ENCODE measurements around the gene PRAMEF12. TPM values are rescaled to one million over a fixed set of nuclear protein-coding genes. Genes with fewer than 3 reads are reported as not detected.

PRAMEF12 gene
- total and polyA plus RNA-seq, 10 of the 15 experiments (the other 5 are each of a cell fraction or from before 2014, with no cell fraction given): not detected

- no peak for TF ChIP-seq CUX1 (IDR thresholded peaks at IDR 0.05; ENCODE audit: insufficient replicate concordance, low read depth, low read length)
- no peak for TF ChIP-seq SPI1 (IDR thresholded peaks at IDR 0.05; ENCODE audit: borderline replicate concordance, insufficient read depth, low read depth, low read length)
- TF ChIP-seq RBBP5 (conservative IDR thresholded peaks at IDR 0.05): no peak
- TF ChIP-seq ZNF274 (IDR thresholded peaks at IDR 0.05; ENCODE audit: insufficient read depth, insufficient read length): no peak
Observed at GRCh38 chr1:12756273-12756672, 17.3 kb upstream of the PRAMEF12 start (continued).

DNA sequence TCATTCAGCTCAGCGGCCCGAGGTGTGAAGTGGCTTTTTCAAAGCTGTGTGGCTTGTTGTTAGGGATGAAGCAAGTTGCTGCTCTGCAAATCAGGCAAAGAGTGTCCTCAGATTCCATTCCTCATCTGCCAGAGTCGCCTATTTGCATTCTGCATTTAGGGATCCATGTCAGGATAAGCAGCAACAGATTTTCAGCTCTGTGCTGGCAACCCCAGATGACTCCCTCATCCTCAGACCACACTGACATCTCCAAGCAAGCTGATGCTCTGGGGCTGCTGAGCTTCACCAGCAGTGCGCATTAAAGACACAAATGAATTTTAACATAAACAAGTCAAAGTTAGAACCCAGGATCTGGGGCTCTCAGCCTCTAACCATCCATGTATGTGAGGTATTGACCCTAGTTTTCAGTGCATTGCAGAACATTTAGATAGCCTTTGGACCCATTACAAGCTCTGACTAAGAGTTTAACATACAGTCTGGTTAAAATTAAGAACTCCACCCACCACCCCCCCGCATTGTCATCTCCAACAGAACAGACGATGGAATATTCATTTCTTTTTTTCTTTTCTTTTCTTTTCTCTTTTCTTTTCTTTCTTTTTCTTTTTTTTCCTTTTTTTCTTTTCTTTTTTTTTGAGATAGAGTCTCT lies 16.6 kb upstream of the PRAMEF12 start:
- BruUV-seq (replicated peaks): no TSS peak
- ChIA-PET CTCF (no interaction called here), RAD21 (ENCODE audit: unreplicated experiment) (no interaction called here), POLR2A (no interaction called here), SMC1A (ENCODE audit: uncharacterized antibody, unreplicated experiment) (no interaction called here)
- intact Hi-C loops (cut with micrococcal nuclease; ENCODE audit: unreplicated experiment) (no loop called here), in situ Hi-C loops (cut with MboI) (no loop called here)
- Histone ChIP-seq H3K4me2 (ENCODE audit: control insufficient read depth, insufficient read depth) (no peak overlapping the region), H4K20me1 (ENCODE audit: control insufficient read depth, insufficient read depth) (no peaks in the 10 kb centered on the region), H3K9me3 (replicated peaks; ENCODE audit: control insufficient read depth, insufficient read depth, low read length) (no peaks in the 10 kb centered on the region), H3K4me3 (no peak overlapping the region), H3K9ac (ENCODE audit: control insufficient read depth, insufficient read depth, low read length) (no peak overlapping the region), H3K36me3 (ENCODE audit: control insufficient read depth in 2 of 2, insufficient read depth in 2 of 2, low read length in 1 of 2) (no peaks in the 10 kb centered on the region), H3K79me2 (ENCODE audit: control insufficient read depth, insufficient read depth, low read length) (no peaks in the 10 kb centered on the region), H3K27ac (ENCODE audit: control insufficient read depth, insufficient read depth) (no peak overlapping the region), H2AFZ (ENCODE audit: control insufficient read depth, low read depth, low read length) (no peak overlapping the region), H3K4me1 (ENCODE audit: control insufficient read depth, insufficient read depth, low read length) (no peaks in the 10 kb centered on the region), H3K27me3 (replicated peaks in 1 of 2; ENCODE audit: control insufficient read depth in 2 of 2, insufficient read depth in 2 of 2, low read length in 1 of 2) (peaks cover 1 to 3% of the 10 kb centered on the region in 2 experiments; a peak in 3 of 4 replicates)
- FAIRE-seq: no peak
- 34% methylated on average over 6 of the region's 6 CpGs for WGBS (ENCODE audit: insufficient coverage, insufficient replicate concordance, low lambda C conversion rate, missing lambda C conversion rate)
- DNase-seq (ENCODE audit: low read depth, low spot score): no peak
- no peak for ATAC-seq
- TF ChIP-seq TBL1XR1 (IDR thresholded peaks at IDR 0.05; ENCODE audit: low read depth, low read length) (no peak), RELB (IDR thresholded peaks at IDR 0.05; ENCODE audit: low read depth) (no peak), WRNIP1 (IDR thresholded peaks at IDR 0.05; ENCODE audit: borderline replicate concordance, low read depth, low read length) (no peak), SUZ12 (IDR thresholded peaks at IDR 0.05; ENCODE audit: unreplicated experiment) (no peak), SPI1 (IDR thresholded peaks at IDR 0.05; ENCODE audit: borderline replicate concordance, insufficient read depth, low read depth, low read length) (no peak), IRF5 (IDR thresholded peaks at IDR 0.05; ENCODE audit: borderline replicate concordance) (no peak), ZNF24 (IDR thresholded peaks at IDR 0.05) (no peak), BCL11A (IDR thresholded peaks at IDR 0.05; ENCODE audit: low read depth, low read length) (no peak), MEF2A (IDR thresholded peaks at IDR 0.05; ENCODE audit: insufficient read depth, low read depth, low read length) (no peak)
- TF ChIP-seq, protein P1, sequence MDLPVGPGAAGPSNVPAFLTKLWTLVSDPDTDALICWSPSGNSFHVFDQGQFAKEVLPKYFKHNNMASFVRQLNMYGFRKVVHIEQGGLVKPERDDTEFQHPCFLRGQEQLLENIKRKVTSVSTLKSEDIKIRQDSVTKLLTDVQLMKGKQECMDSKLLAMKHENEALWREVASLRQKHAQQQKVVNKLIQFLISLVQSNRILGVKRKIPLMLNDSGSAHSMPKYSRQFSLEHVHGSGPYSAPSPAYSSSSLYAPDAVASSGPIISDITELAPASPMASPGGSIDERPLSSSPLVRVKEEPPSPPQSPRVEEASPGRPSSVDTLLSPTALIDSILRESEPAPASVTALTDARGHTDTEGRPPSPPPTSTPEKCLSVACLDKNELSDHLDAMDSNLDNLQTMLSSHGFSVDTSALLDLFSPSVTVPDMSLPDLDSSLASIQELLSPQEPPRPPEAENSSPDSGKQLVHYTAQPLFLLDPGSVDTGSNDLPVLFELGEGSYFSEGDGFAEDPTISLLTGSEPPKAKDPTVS (IDR thresholded peaks at IDR 0.05; ENCODE audit: low read depth, low read length): no peak

Measured in GM12878 (cell line).